HepG2 (cell line): ENCODE measurements around the gene ERICH6. TPM values are rescaled to one million over a fixed set of nuclear protein-coding genes. Genes with fewer than 3 reads are reported as not detected.

Source experiments
- AKAP8 ChIP-seq: sonication (generic); formaldehyde crosslinking; IDR thresholded peaks from 2 replicates; pipeline ENCODE4 v1.5.1; 2020; ENCODE audit warnings: mild to moderate bottlenecking, missing genetic modification reagents
- ATF5 ChIP-seq: sonication (generic); formaldehyde crosslinking; IDR thresholded peaks from 2 replicates; pipeline ENCODE4 v1.4.0; 2020; ENCODE audit warnings: mild to moderate bottlenecking, low read depth, missing genetic modification reagents
- CENPBD1 ChIP-seq: sonication (generic); formaldehyde crosslinking; IDR thresholded peaks from 2 replicates; pipeline ENCODE4 v1.8.0; 2022; ENCODE audit warnings: missing genetic modification reagents, low read depth, mild to moderate bottlenecking, borderline replicate concordance
- CHCHD3 ChIP-seq: sonication (generic); formaldehyde crosslinking; IDR thresholded peaks from 2 replicates; pipeline ENCODE4 v1.8.0; 2022; ENCODE audit warnings: mild to moderate bottlenecking, missing genetic modification reagents, moderate library complexity
- CREB3 ChIP-seq: sonication (generic); formaldehyde crosslinking; IDR thresholded peaks from 2 replicates; pipeline ENCODE4 v1.5.0; 2020; ENCODE audit warnings: missing genetic modification reagents
- GATAD2A ChIP-seq: IDR thresholded peaks from 2 replicates; pipeline ENCODE4 v1.6.1; 2016
- HINFP ChIP-seq: sonication (generic); formaldehyde crosslinking; IDR thresholded peaks from 2 replicates; pipeline ENCODE4 v1.4.0; 2020; ENCODE audit warnings: low read depth, mild to moderate bottlenecking, missing genetic modification reagents
- HNRNPLL ChIP-seq: fragments of 200-400 bp; formaldehyde crosslinking; IDR thresholded peaks from 2 replicates; pipeline ENCODE4 v1.6.1; 2017; ENCODE audit warnings: mild to moderate bottlenecking, low read depth, low read length; ENCODE audit not compliant: poor library complexity, severe bottlenecking
- KAT8 ChIP-seq: IDR thresholded peaks from 2 replicates; pipeline ENCODE4 v1.6.1; 2016; ENCODE audit warnings: missing genetic modification reagents, missing compliant biosample characterization
- MIER2 ChIP-seq: IDR thresholded peaks from 2 replicates; pipeline ENCODE4 v1.6.1; 2016; ENCODE audit warnings: missing biosample characterization, missing genetic modification reagents
- NAIF1 ChIP-seq: sonication (generic); formaldehyde crosslinking; IDR thresholded peaks from 2 replicates; pipeline ENCODE4 v1.5.0; 2020; ENCODE audit warnings: mild to moderate bottlenecking, missing genetic modification reagents, borderline replicate concordance
- NFE2L2 ChIP-seq: fragments of 150-350 bp; IDR thresholded peaks from 2 replicates; pipeline ENCODE4 v1.6.1; 2014; ENCODE audit warnings: low read length
- PAX8 ChIP-seq: sonication (generic); formaldehyde crosslinking; IDR thresholded peaks from 2 replicates; pipeline ENCODE4 v1.8.0; 2022; ENCODE audit warnings: mild to moderate bottlenecking, missing genetic modification reagents, borderline replicate concordance
- RAD51 ChIP-seq: fragments of 450-650 bp; IDR thresholded peaks from 2 replicates; pipeline ENCODE4 v1.6.1; 2016; ENCODE audit warnings: borderline replicate concordance
- RELA ChIP-seq: sonication (generic); formaldehyde crosslinking; IDR thresholded peaks from 2 replicates; pipeline ENCODE4 v1.4.0; 2020; ENCODE audit warnings: missing genetic modification reagents
- RFXANK ChIP-seq: IDR thresholded peaks from 2 replicates; pipeline ENCODE4 v1.6.1; 2016
- SATB2 ChIP-seq: sonication (generic); formaldehyde crosslinking; IDR thresholded peaks from 2 replicates; pipeline ENCODE4 v1.5.0; 2020; ENCODE audit warnings: missing genetic modification reagents
- SPEN ChIP-seq: sonication (generic); formaldehyde crosslinking; IDR thresholded peaks from 2 replicates; pipeline ENCODE4 v1.5.1; 2020; ENCODE audit warnings: low read depth, mild to moderate bottlenecking, missing genetic modification reagents
- WIZ ChIP-seq: sonication (generic); formaldehyde crosslinking; IDR thresholded peaks from 2 replicates; pipeline ENCODE4 v1.5.1; 2020; ENCODE audit warnings: mild to moderate bottlenecking, missing genetic modification reagents
- ZFY ChIP-seq: sonication (generic); formaldehyde crosslinking; IDR thresholded peaks from 2 replicates; pipeline ENCODE4 v1.4.0; 2020; ENCODE audit warnings: missing genetic modification reagents
- ZNF282 ChIP-seq: fragments of 450-650 bp; IDR thresholded peaks from 2 replicates; pipeline ENCODE4 v1.6.1; 2018; ENCODE audit not compliant: partially characterized antibody
- ZNF740 ChIP-seq: sonication (generic); formaldehyde crosslinking; IDR thresholded peaks from 2 replicates; pipeline ENCODE4 v1.4.0; 2020; ENCODE audit warnings: missing genetic modification reagents
- ZNF788 ChIP-seq: sonication (generic); formaldehyde crosslinking; IDR thresholded peaks from 2 replicates; pipeline ENCODE4 v1.5.0; 2020; ENCODE audit warnings: mild to moderate bottlenecking, missing genetic modification reagents, borderline replicate concordance
- polyA plus RNA-seq, 8 experiments: library from polyadenylated mRNA; depleted of rRNA in 3 of 8; stranded (reverse) in 7 of 8; unstranded in 1 of 8; fragments of >200 nt; fragmentation: Illumina TruSeq in 4 of 8; extraction: Trizol in 4 of 8; gene quantifications; 2 replicates each; pipeline versions ENCODE4 v1.2.1 to v1.2.3, GENCODE V29; 2011 to 2016; ENCODE audit warnings: low read depth in 4 of 8, missing spikeins in 1 of 8, mixed read lengths in 1 of 8; ENCODE audit not compliant: insufficient read depth in 1 of 8
- total RNA-seq, 5 experiments: library from RNA; depleted of rRNA; stranded (reverse); fragments of >200 nt; fragmentation: Illumina TruSeq; extraction: Trizol; gene quantifications; 2 replicates each; pipeline ENCODE4 v1.2.3, GENCODE V29; 2016; ENCODE audit warnings: low read depth in 1 of 5
- TF ChIP-seq, protein P1 (sequence below): IDR thresholded peaks from 2 replicates; pipeline ENCODE4 v1.6.1; 2016; ENCODE audit warnings: missing genetic modification reagents, missing compliant biosample characterization

The ERICH6 gene
- total and polyA plus RNA-seq, 2 of the 13 experiments (the other 11 are each of a cell fraction or from before 2014, with no cell fraction given), result 0.03 TPM; not detected in 1

DNA sequence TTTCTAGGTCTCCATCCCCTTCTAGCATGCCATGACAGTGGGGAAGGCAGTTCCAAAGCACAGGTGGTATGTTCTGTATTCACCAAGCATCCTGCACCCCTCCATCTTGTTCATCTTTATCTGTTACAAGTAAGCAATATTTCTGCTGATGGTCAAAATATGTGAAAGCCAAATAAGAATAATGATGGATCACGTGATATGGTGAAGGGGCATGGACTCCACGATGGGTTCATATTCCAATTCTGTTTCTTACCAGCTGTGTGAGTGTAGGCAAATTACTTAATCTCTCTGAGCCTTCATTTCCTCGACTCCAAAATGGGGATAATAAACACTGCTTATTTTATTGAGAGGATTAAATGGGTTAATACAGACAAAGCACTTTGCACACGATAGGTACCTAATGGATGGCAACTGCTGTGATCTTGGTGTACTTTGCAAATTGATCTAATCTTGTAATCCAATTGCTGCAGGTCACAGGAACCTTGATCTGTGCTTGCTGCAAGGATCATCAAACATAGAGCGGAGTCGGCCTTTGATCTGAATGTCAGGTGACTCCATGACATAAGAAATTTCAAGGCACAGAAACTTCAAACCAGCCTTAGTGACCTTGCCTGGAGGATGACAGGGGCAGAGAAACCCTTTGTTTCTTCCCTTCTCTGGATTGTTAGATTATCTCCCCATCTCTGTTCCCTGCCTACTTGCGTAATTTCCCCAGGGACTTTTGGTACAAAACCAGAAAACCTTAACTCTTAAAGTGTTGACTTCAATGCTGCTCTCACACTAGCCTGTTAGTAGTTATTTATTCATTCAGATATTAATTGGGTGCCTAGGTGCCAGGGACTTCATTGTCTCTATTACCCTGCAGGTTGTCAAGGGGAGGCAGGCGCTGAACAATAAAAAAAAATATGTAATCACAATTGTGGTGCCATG, 33.4 kb upstream of the ERICH6 start (continued):
- no peak for TF ChIP-seq CHCHD3 (CRISPR knock-in tag)
- TF ChIP-seq ZNF740 (CRISPR knock-in tag), result no peak
- peak; percentile 56; the same call in 1 of the 2 replicates for TF ChIP-seq KAT8 (CRISPR knock-in tag)
- 0 out of 2 replicates have a peak, but pooled peaks have one; percentile 54 for TF ChIP-seq WIZ (CRISPR knock-in tag)
- no peak for TF ChIP-seq NFE2L2
- TF ChIP-seq GATAD2A (CRISPR knock-in tag), result peak; percentile 98
- no peak for TF ChIP-seq RELA (CRISPR knock-in tag)
- 0 out of 2 replicates have a peak, but pooled peaks have one; percentile 8 for TF ChIP-seq ZFY (CRISPR knock-in tag)
- no peak for TF ChIP-seq CENPBD1
- no peak for TF ChIP-seq HINFP (CRISPR knock-in tag)
- TF ChIP-seq CREB3 (CRISPR knock-in tag), result no peak
- 0 out of 2 replicates have a peak, but pooled peaks have one; percentile 51 for TF ChIP-seq AKAP8
- peak; percentile 47 for TF ChIP-seq NAIF1
- peak; percentile 88; the same call in 1 of the 2 replicates for TF ChIP-seq SPEN (CRISPR knock-in tag)
- peak; percentile 25; the same call in 1 of the 2 replicates for TF ChIP-seq MIER2 (CRISPR knock-in tag)
- TF ChIP-seq HNRNPLL, result no peak
- TF ChIP-seq SATB2, result no peak
- TF ChIP-seq ZNF282, result no peak
- no peak for TF ChIP-seq ATF5 (CRISPR knock-in tag)
- TF ChIP-seq RFXANK (CRISPR knock-in tag), result no peak; the same call in 1 of the 2 replicates
- TF ChIP-seq, protein P1, sequence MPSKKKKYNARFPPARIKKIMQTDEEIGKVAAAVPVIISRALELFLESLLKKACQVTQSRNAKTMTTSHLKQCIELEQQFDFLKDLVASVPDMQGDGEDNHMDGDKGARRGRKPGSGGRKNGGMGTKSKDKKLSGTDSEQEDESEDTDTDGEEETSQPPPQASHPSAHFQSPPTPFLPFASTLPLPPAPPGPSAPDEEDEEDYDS (CRISPR knock-in tag), result peak; percentile 25; the same call in 1 of the 2 replicates
- peak; percentile 58; the same call in 1 of the 2 replicates for TF ChIP-seq ZNF788 (CRISPR knock-in tag)
- TF ChIP-seq RAD51, result peak; percentile 93
- no peak for TF ChIP-seq PAX8
